Measurements from ENCODE around the gene PNLIPRP2.

The PNLIPRP2 gene

GRCh38 chr10:116669080-116669479 lies 48.3 kb downstream of the PNLIPRP2 start:
- no peak overlapping the region for H3K9ac ChIP-seq (ENCODE audit: low read length)
- H3K27me3 ChIP-seq (replicated peaks; ENCODE audit: insufficient read depth, low read length) = no peaks in the 10 kb centered on the region
- H3K36me3 ChIP-seq (replicated peaks; ENCODE audit: insufficient read depth, low read length) = no peaks in the 10 kb centered on the region
- H3K4me2 ChIP-seq (ENCODE audit: low read depth, low read length) = no peak overlapping the region
- H3K4me3 ChIP-seq (ENCODE audit: low read length) = no peak overlapping the region
- no peak overlapping the region for H2AFZ ChIP-seq (ENCODE audit: low read length)
- no peak for TF ChIP-seq EZH2 (optimal IDR thresholded peaks at IDR 0.05; ENCODE audit: low read depth, low read length)
- TF ChIP-seq EZH2phosphoT487 (IDR thresholded peaks at IDR 0.05; ENCODE audit: low read length) = no peak
- no peak for TF ChIP-seq CTCF (IDR thresholded peaks at IDR 0.05; ENCODE audit: low read length)
- no peaks in the 10 kb centered on the region for H3K4me1 ChIP-seq (ENCODE audit: low read length)
- H3K9me2 ChIP-seq (replicated peaks; ENCODE audit: insufficient read depth, low read length) = no peaks in the 10 kb centered on the region
- no peaks in the 10 kb centered on the region for H3F3A ChIP-seq (ENCODE audit: insufficient read depth, low read length)
- no peak for DNase-seq
- no peaks in the 10 kb centered on the region for H4K20me1 ChIP-seq (ENCODE audit: insufficient read depth, low read length)
- H3K79me2 ChIP-seq (ENCODE audit: low read length) = no peaks in the 10 kb centered on the region
- no peaks in the 10 kb centered on the region for H3K9me3 ChIP-seq (replicated peaks; ENCODE audit: insufficient read depth, low read length)
- H3K27ac ChIP-seq (ENCODE audit: low read length) = no peak overlapping the region

GRCh38 chr10:116669832-116670644 lies 49.3 kb downstream of the PNLIPRP2 start:
- no peak for TF ChIP-seq EZH2phosphoT487 (IDR thresholded peaks at IDR 0.05; ENCODE audit: low read length)
- TF ChIP-seq EZH2 (optimal IDR thresholded peaks at IDR 0.05; ENCODE audit: low read depth, low read length) = no peak
- TF ChIP-seq CTCF (IDR thresholded peaks at IDR 0.05; ENCODE audit: low read length) = no peak
- Histone ChIP-seq H3K79me2 (ENCODE audit: low read length) (no peaks in the 10 kb centered on the region), H3K4me3 (ENCODE audit: low read length) (no peak overlapping the region), H3K27me3 (replicated peaks; ENCODE audit: insufficient read depth, low read length) (no peaks in the 10 kb centered on the region), H3K27ac (ENCODE audit: low read length) (no peak overlapping the region), H3K9me2 (replicated peaks; ENCODE audit: insufficient read depth, low read length) (no peaks in the 10 kb centered on the region), H3K9ac (ENCODE audit: low read length) (no peak overlapping the region), H3K4me2 (ENCODE audit: low read depth, low read length) (no peak overlapping the region), H3K4me1 (ENCODE audit: low read length) (no peaks in the 10 kb centered on the region), H3F3A (ENCODE audit: insufficient read depth, low read length) (no peaks in the 10 kb centered on the region), H3K9me3 (replicated peaks; ENCODE audit: insufficient read depth, low read length) (no peaks in the 10 kb centered on the region), H2AFZ (ENCODE audit: low read length) (no peak overlapping the region), H3K36me3 (replicated peaks; ENCODE audit: insufficient read depth, low read length) (no peaks in the 10 kb centered on the region), H4K20me1 (ENCODE audit: insufficient read depth, low read length) (no peaks in the 10 kb centered on the region)
- DNase-seq = no peak

- H3K36me3 ChIP-seq (replicated peaks; ENCODE audit: insufficient read depth, low read length) = no peaks in the 10 kb centered on the region
- H3K27me3 ChIP-seq (replicated peaks; ENCODE audit: insufficient read depth, low read length) = no peaks in the 10 kb centered on the region
- no peak for TF ChIP-seq CTCF (IDR thresholded peaks at IDR 0.05; ENCODE audit: low read length)
- TF ChIP-seq EZH2phosphoT487 (IDR thresholded peaks at IDR 0.05; ENCODE audit: low read length) = no peak
- TF ChIP-seq EZH2 (optimal IDR thresholded peaks at IDR 0.05; ENCODE audit: low read depth, low read length) = no peak
- no peak overlapping the region for H3K4me3 ChIP-seq (ENCODE audit: low read length)
- no peaks in the 10 kb centered on the region for H3K79me2 ChIP-seq (ENCODE audit: low read length)
- H3K27ac ChIP-seq (ENCODE audit: low read length) = no peak overlapping the region
- H3K9me2 ChIP-seq (replicated peaks; ENCODE audit: insufficient read depth, low read length) = no peaks in the 10 kb centered on the region
- no peak for DNase-seq
- H3K4me1 ChIP-seq (ENCODE audit: low read length) = no peaks in the 10 kb centered on the region
- no peak overlapping the region for H3K4me2 ChIP-seq (ENCODE audit: low read depth, low read length)
- H3K9me3 ChIP-seq (replicated peaks; ENCODE audit: insufficient read depth, low read length) = no peaks in the 10 kb centered on the region
- H4K20me1 ChIP-seq (ENCODE audit: insufficient read depth, low read length) = no peaks in the 10 kb centered on the region
- no peaks in the 10 kb centered on the region for H3F3A ChIP-seq (ENCODE audit: insufficient read depth, low read length)
- H3K9ac ChIP-seq (ENCODE audit: low read length) = no peak overlapping the region
- no peak overlapping the region for H2AFZ ChIP-seq (ENCODE audit: low read length)
These were observed 50.0 kb downstream of the PNLIPRP2 start for GRCh38 chr10:116670706-116671105.
